Activated CD8-positive, alpha-beta memory T cell treated with anti-CD3 and anti-CD28 coated beads, Interleukin-2, amount 50 U/mL, for 1 hour (primary cell): ENCODE measurements around the gene ARNT2.

Source experiments
- DNase-seq: peaks from one replicate; pipeline ENCODE4 v3.0.0-alpha.2; 2020; ENCODE audit errors: extremely low read depth

The ARNT2 gene

GRCh38 chr15:80594091-80594889 is 190.1 kb downstream of the ARNT2 start:
- DNase-seq = no peak

- DNase-seq = no peak
Observed at GRCh38 chr15:80595396-80595795, 191.2 kb downstream of the ARNT2 start.

- no peak for DNase-seq
Observed at GRCh38 chr15:80596521-80596976, 192.4 kb downstream of the ARNT2 start.

- DNase-seq = no peak
Observed at GRCh38 chr15:80597076-80597475, 192.9 kb downstream of the ARNT2 start.

- DNase-seq = no peak
Observed at GRCh38 chr15:80599359-80599758, 195.2 kb downstream of the ARNT2 start.

- DNase-seq = no peak
Observed at GRCh38 chr15:80600626-80601025, 196.4 kb downstream of the ARNT2 start.

GRCh38 chr15:80601256-80601655 is 197.1 kb downstream of the ARNT2 start:
- no peak for DNase-seq

GRCh38 chr15:80604583-80605575 is 200.7 kb downstream of the ARNT2 start:
- no peak for DNase-seq

- no peak for DNase-seq
Observed at GRCh38 chr15:80605591-80606150, 201.5 kb downstream of the ARNT2 start.

- DNase-seq = no peak
Observed at GRCh38 chr15:80606511-80607071, 202.4 kb downstream of the ARNT2 start.

GRCh38 chr15:80607287-80607980 is 203.3 kb downstream of the ARNT2 start:
- DNase-seq = no peak

- no peak for DNase-seq
Observed at GRCh38 chr15:80608688-80609087, 204.5 kb downstream of the ARNT2 start.

- DNase-seq = no peak
Observed at GRCh38 chr15:80609091-80609490, 204.9 kb downstream of the ARNT2 start.

GRCh38 chr15:80609512-80609946 is 205.3 kb downstream of the ARNT2 start:
- no peak for DNase-seq

- DNase-seq = no peak
Observed at GRCh38 chr15:80611543-80612080, 207.4 kb downstream of the ARNT2 start.

GRCh38 chr15:80612118-80612823 is 208.1 kb downstream of the ARNT2 start:
- DNase-seq = no peak

- no peak for DNase-seq
Observed at GRCh38 chr15:80613762-80614365, 209.7 kb downstream of the ARNT2 start.

GRCh38 chr15:80614711-80615360 is 210.7 kb downstream of the ARNT2 start:
- DNase-seq = no peak

- no peak for DNase-seq
Observed at GRCh38 chr15:80615361-80615736, 211.2 kb downstream of the ARNT2 start.
